Karpas-422 (cell line): ENCODE data around the gene ELP4. TPM values are rescaled to one million over a fixed set of nuclear protein-coding genes. Genes with fewer than 3 reads are reported as not detected.
A peak's percentile ranks its signal among the peaks of the same experiment; 100 is the strongest.

Experiments
- DNase-seq: peaks from one replicate; pipeline ENCODE4 v3.0.0-alpha.2; 2015
- H2AFZ ChIP-seq: fragments of 200-600 bp; sonication (generic); 2 replicates; pipeline ENCODE4 v1.6.1; 2014; ENCODE audit warnings: antibody characterized with exemption, low read length, mixed read lengths
- H3K27ac ChIP-seq: fragments of 200-600 bp; sonication (generic); 2 replicates; pipeline ENCODE4 v1.5.1; 2014; ENCODE audit warnings: mild to moderate bottlenecking, low read length, moderate library complexity
- H3K27me3 ChIP-seq: fragments of 200-600 bp; sonication (generic); 2 replicates; pipeline ENCODE4 v1.6.1; 2014; ENCODE audit warnings: low read length, mixed read lengths
- H3K36me3 ChIP-seq: fragments of 200-600 bp; sonication (generic); 2 replicates; pipeline ENCODE4 v1.6.1; 2014; ENCODE audit warnings: low read length, mixed read lengths; ENCODE audit not compliant: insufficient read depth
- H3K4me1 ChIP-seq: fragments of 200-600 bp; sonication (generic); 2 replicates; pipeline ENCODE4 v1.6.1; 2014; ENCODE audit warnings: mild to moderate bottlenecking, low read length, mixed read lengths
- H3K4me2 ChIP-seq: fragments of 200-600 bp; sonication (generic); 2 replicates; pipeline ENCODE4 v1.6.1; 2014; ENCODE audit warnings: low read length, low read depth, mild to moderate bottlenecking; ENCODE audit not compliant: poor library complexity, severe bottlenecking
- H3K4me3 ChIP-seq: fragments of 200-600 bp; sonication (generic); 2 replicates; pipeline ENCODE4 v1.5.1; 2014; ENCODE audit warnings: mild to moderate bottlenecking, antibody characterized with exemption, low read length, mixed read lengths
- H3K79me2 ChIP-seq: fragments of 200-600 bp; sonication (generic); 2 replicates; pipeline ENCODE4 v1.6.1; 2014; ENCODE audit warnings: mild to moderate bottlenecking, low read length, mixed read lengths
- H3K9ac ChIP-seq: fragments of 200-600 bp; sonication (generic); 2 replicates; pipeline ENCODE4 v1.6.0; 2014; ENCODE audit warnings: low read length
- H3K9me2 ChIP-seq: fragments of 200-600 bp; sonication (generic), shearing (Covaris generic); replicated peaks from 2 replicates; pipeline ENCODE4 v1.6.0; 2014; ENCODE audit warnings: mild to moderate bottlenecking, low read length, moderate library complexity; ENCODE audit not compliant: insufficient read depth
- H3K9me3 ChIP-seq: fragments of 300-700, 200-600 bp; sonication (generic); 2 replicates; pipeline ENCODE4 v1.6.1; 2014; ENCODE audit warnings: low read length, mixed read lengths
- H4K20me1 ChIP-seq: fragments of 200-600 bp; sonication (generic); 2 replicates; pipeline ENCODE4 v1.6.1; 2014; ENCODE audit warnings: mild to moderate bottlenecking, antibody characterized with exemption, low read length, low read depth; ENCODE audit not compliant: insufficient read depth
- total RNA-seq: library from RNA; depleted of rRNA; stranded (reverse); fragments of >200 nt; shearing (Covaris generic); gene quantifications from 2 replicates; pipeline ENCODE4 v1.2.3, GENCODE V29; 2014; ENCODE audit warnings: low replicate concordance

Gene ELP4
- total RNA-seq, 1 experiment from 2014 or later = 87.1 TPM

DNA sequence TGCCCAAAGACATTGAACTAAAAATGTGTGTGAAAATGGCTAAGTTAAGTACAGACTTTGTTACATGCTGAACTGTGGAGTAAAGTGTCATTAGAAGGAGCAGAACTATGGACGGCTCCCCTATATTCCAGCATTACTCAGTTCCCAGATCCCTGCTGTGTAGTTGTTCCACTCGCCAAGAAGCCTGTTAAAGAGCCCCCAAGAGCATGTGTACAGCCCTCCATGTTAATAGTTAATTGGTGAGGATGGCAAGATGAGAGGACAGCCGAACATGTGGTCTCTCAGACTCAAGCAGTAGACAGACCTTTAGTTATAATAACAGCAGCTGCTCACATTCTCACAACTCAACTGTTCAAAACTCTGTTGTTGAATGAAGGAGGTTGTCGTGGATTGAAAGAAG lies 127.4 kb downstream of the ELP4 start:
- Histone ChIP-seq H3K27ac (no peak overlapping the region), H3K36me3 (no peaks in the 10 kb centered on the region), H3K79me2 (0 out of 2 replicates have a peak, but pooled peaks cover 3% of the 10 kb centered on the region), H2AFZ (no peak overlapping the region), H4K20me1 (no peaks in the 10 kb centered on the region), H3K4me3 (no peak overlapping the region), H3K9me3 (no peaks in the 10 kb centered on the region), H3K9me2 (no peaks in the 10 kb centered on the region), H3K4me1 (no peaks in the 10 kb centered on the region), H3K4me2 (no peak overlapping the region), H3K27me3 (no peaks in the 10 kb centered on the region), H3K9ac (no peak overlapping the region)
- DNase-seq = no peak

DNA sequence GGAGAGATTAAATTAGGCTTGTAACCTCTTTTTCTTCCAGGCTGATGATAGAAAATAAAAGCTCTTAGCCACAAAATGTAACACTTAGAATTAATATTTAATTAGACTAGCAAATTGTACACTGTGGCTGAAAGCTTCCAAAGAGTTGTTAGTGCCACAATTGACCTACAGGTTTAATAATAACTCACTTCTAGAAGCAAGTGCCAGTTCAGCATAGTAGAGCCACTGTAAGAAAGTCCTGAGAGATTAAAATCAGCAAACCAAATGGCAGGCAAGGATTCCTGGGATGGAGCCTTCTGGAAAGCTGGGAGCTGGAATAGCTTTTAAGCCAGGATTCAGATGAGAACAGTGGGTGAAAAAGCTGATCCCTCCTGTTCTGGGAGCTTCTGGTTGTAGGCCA lies 131.0 kb downstream of the ELP4 start:
- no peak overlapping the region for H3K4me3 ChIP-seq
- H3K9me3 ChIP-seq = no peaks in the 10 kb centered on the region
- H3K9ac ChIP-seq = no peak overlapping the region
- H4K20me1 ChIP-seq = no peaks in the 10 kb centered on the region
- H2AFZ ChIP-seq = no peak overlapping the region
- no peaks in the 10 kb centered on the region for H3K9me2 ChIP-seq
- no peaks in the 10 kb centered on the region for H3K36me3 ChIP-seq
- no peaks in the 10 kb centered on the region for H3K27me3 ChIP-seq
- 0 out of 2 replicates have a peak, but pooled peaks cover 3% of the 10 kb centered on the region for H3K79me2 ChIP-seq
- H3K4me1 ChIP-seq = no peaks in the 10 kb centered on the region
- H3K4me2 ChIP-seq = no peak overlapping the region
- H3K27ac ChIP-seq = no peak overlapping the region
- no peak for DNase-seq

DNA sequence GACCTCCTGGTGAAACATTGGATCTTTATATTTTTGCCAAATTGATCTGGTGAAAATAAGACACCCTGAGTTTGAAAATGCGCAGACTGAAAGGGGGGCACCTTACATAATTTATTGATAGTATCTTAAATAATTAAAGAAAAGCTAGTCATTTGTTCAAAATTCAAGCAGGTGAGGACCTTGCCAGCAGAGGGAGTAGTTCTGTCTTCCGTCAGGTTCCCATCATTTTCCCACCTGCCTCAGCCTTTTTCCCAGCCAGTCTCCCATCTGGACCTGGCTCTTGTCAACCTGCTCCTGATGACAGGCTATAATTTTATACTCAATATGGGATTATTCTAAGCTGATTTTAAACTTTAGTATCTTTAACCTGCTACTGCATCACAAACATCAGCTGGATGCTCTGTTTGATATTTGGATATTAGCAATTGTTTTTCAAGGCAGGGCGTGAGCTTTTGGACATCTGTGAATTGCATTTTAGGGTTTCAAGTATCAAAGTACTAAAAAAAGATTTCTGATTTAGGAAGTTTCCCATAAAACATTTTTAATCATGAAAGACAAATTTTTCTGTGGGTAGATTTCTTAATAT lies 132.0 kb downstream of the ELP4 start:
- Histone ChIP-seq H4K20me1 (no peaks in the 10 kb centered on the region), H3K9me2 (no peaks in the 10 kb centered on the region), H3K27ac (no peak overlapping the region), H3K9ac (no peak overlapping the region), H3K9me3 (no peaks in the 10 kb centered on the region), H3K79me2 (0 out of 2 replicates have a peak, but pooled peaks cover 3% of the 10 kb centered on the region), H3K4me1 (no peaks in the 10 kb centered on the region), H3K4me3 (no peak overlapping the region), H3K4me2 (no peak overlapping the region), H3K27me3 (no peaks in the 10 kb centered on the region), H3K36me3 (no peaks in the 10 kb centered on the region), H2AFZ (0 out of 2 replicates have a peak overlapping the region, but pooled peaks have one; percentile 32)
- DNase-seq = peak; percentile 47

DNA sequence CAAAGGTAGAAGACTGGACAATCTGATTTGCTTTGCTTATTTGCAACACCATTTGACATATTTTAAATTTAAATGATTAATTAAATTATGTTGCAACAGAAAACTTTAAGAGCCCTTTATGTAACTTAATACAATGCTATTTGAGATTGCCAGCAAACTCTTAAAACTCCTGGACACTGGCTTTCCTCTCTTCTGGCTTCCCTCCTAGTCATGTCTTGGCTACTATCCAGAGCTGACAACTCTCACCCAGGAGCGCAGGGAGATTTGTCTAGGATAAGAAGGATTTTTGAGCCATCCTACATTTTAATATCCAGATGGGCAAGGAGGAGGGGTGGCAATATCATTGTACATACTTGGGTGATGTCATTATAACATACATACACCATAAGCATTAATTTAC lies 134.3 kb downstream of the ELP4 start:
- H4K20me1 ChIP-seq = no peaks in the 10 kb centered on the region
- DNase-seq = no peak
- H3K4me2 ChIP-seq = no peak overlapping the region
- no peaks in the 10 kb centered on the region for H3K36me3 ChIP-seq
- no peaks in the 10 kb centered on the region for H3K27me3 ChIP-seq
- no peak overlapping the region for H3K9ac ChIP-seq
- no peak overlapping the region for H3K27ac ChIP-seq
- no peak overlapping the region for H2AFZ ChIP-seq
- no peak overlapping the region for H3K4me3 ChIP-seq
- H3K4me1 ChIP-seq = no peaks in the 10 kb centered on the region
- 0 out of 2 replicates have a peak, but pooled peaks cover 3% of the 10 kb centered on the region for H3K79me2 ChIP-seq
- no peaks in the 10 kb centered on the region for H3K9me2 ChIP-seq
- no peaks in the 10 kb centered on the region for H3K9me3 ChIP-seq

DNA sequence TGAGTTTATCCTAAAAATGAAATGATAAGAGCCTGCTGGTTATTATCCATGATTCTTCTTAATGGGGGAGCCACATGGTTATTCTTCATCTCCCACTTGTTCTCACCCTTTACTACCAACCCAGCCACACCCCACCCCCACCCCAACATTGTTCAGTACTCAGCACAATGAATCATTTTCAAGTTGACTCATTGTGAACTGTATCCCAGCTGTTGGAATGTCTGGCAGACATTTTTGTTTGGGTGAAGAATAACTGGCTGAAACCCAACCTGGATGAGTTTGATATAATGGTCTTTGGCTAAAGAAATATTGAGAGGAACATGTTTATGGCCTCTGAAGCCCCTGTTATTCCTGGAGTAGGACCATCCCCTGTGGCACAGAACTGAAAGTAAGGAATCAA lies 136.2 kb downstream of the ELP4 start:
- H3K4me2 ChIP-seq = no peak overlapping the region
- H3K4me1 ChIP-seq = no peaks in the 10 kb centered on the region
- no peaks in the 10 kb centered on the region for H3K36me3 ChIP-seq
- 0 out of 2 replicates have a peak, but pooled peaks cover 3% of the 10 kb centered on the region for H3K79me2 ChIP-seq
- no peak overlapping the region for H3K27ac ChIP-seq
- no peak overlapping the region for H3K9ac ChIP-seq
- no peaks in the 10 kb centered on the region for H4K20me1 ChIP-seq
- no peak overlapping the region for H3K4me3 ChIP-seq
- no peaks in the 10 kb centered on the region for H3K27me3 ChIP-seq
- H2AFZ ChIP-seq = no peak overlapping the region
- DNase-seq = no peak
- no peaks in the 10 kb centered on the region for H3K9me3 ChIP-seq
- H3K9me2 ChIP-seq = no peaks in the 10 kb centered on the region

DNA sequence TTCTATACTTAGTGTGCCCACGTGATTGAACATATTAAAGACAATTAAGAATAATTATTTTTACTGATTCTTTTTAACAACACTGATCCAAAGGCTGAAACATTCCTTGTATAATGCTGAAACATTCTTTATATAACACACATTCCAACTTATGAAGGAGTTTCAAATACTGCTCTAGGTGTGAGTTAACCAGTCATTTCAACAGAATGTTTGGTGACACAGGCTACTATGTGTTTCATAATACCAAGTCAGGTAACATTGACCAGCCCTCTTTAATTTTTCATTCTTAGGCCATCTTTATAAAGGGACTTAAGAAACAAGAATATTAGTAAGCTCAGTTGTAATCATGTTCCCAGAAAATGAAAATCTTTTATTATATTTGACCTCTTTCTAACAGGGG lies 136.6 kb downstream of the ELP4 start:
- Histone ChIP-seq H3K36me3 (no peaks in the 10 kb centered on the region), H3K9me3 (no peaks in the 10 kb centered on the region), H3K27me3 (no peaks in the 10 kb centered on the region), H3K27ac (no peak overlapping the region), H3K9me2 (no peaks in the 10 kb centered on the region), H3K4me2 (no peak overlapping the region), H3K4me1 (no peaks in the 10 kb centered on the region), H3K4me3 (no peak overlapping the region), H4K20me1 (no peaks in the 10 kb centered on the region), H3K9ac (no peak overlapping the region), H3K79me2 (0 out of 2 replicates have a peak, but pooled peaks cover 3% of the 10 kb centered on the region), H2AFZ (no peak overlapping the region)
- DNase-seq = no peak

DNA sequence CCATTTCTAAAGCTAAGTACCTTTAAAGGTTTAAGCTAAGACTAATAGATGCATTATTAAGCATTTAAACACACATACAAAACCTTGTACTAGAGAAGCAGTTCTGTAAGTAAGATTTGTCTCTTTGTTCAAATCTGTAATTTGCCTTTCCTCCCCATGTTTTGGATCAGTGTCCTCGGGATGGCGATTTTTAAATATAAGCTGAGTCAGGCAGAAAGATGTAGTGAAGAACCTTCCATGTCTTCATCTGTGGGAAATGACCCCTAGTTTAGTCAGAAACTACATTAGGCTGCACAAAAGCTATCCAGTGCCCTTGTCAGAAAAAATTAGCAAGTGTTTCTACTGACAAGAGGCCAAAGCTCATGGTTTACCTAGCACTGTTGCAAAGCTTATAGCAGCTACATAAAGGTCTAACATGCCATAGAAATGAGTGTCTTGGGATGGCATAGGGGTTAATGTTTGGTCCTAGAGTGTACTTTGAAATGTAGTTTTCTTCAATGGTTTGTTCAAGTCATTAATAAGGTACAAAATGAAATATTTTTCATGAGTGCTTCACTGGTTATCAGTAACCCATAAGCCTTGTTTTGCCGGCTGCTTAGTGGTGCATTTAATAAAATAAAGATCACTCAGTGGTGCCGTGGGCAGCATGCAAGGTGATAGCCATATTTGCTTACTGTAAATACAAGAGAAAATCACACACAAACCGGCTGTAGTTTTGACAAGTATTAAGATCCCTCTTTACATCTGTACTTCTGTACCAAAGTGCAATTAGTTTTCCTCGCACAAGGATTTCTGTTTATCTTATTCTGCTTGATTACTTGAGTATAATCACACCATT lies 139.8 kb downstream of the ELP4 start:
- no peak overlapping the region for H3K4me2 ChIP-seq

DNA sequence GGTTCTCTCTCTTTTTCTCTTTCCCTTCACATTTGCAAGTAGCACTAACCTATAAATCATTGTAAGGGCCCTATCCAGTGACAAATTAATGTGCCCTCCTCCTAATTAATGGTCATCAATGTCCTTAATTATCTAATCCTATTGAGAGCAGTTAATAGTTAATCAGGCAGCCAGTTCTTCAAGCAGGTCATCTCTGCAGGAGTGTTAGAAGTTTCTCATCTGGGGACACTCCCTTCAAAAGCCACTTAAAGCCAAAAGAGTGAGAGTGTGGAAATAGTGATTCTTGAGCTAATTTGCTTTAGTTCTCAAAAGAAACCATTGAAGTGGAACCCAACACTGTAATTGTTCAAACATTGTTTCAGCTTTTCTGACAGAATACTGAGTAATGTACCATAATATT lies 141.6 kb downstream of the ELP4 start:
- Histone ChIP-seq H3K79me2 (no peaks in the 10 kb centered on the region), H3K9me2 (no peaks in the 10 kb centered on the region), H3K9ac (no peak overlapping the region), H3K4me1 (no peaks in the 10 kb centered on the region), H4K20me1 (no peaks in the 10 kb centered on the region), H3K9me3 (no peaks in the 10 kb centered on the region), H3K36me3 (no peaks in the 10 kb centered on the region), H3K4me2 (no peak overlapping the region), H2AFZ (no peak overlapping the region), H3K27me3 (no peaks in the 10 kb centered on the region), H3K27ac (no peak overlapping the region), H3K4me3 (no peak overlapping the region)
- no peak for DNase-seq

More for the DNA sequence above, 139.8 kb downstream of the ELP4 start:
- no peak for DNase-seq
- H3K79me2 ChIP-seq = no peaks in the 10 kb centered on the region
- no peaks in the 10 kb centered on the region for H3K36me3 ChIP-seq
- H3K4me3 ChIP-seq = no peak overlapping the region
- no peaks in the 10 kb centered on the region for H3K9me2 ChIP-seq
- no peak overlapping the region for H3K9ac ChIP-seq
- no peaks in the 10 kb centered on the region for H3K9me3 ChIP-seq
- H3K4me1 ChIP-seq = no peaks in the 10 kb centered on the region
- H4K20me1 ChIP-seq = no peaks in the 10 kb centered on the region
- H2AFZ ChIP-seq = no peak overlapping the region
- no peaks in the 10 kb centered on the region for H3K27me3 ChIP-seq
- no peak overlapping the region for H3K27ac ChIP-seq
